Measurements from ENCODE around the gene SLCO2A1. TPM values are rescaled to one million over a fixed set of nuclear protein-coding genes. Genes with fewer than 3 reads are reported as not detected.

Gene SLCO2A1
- total RNA-seq, 1 donor from 2014 or later = 7.8 TPM

DNA sequence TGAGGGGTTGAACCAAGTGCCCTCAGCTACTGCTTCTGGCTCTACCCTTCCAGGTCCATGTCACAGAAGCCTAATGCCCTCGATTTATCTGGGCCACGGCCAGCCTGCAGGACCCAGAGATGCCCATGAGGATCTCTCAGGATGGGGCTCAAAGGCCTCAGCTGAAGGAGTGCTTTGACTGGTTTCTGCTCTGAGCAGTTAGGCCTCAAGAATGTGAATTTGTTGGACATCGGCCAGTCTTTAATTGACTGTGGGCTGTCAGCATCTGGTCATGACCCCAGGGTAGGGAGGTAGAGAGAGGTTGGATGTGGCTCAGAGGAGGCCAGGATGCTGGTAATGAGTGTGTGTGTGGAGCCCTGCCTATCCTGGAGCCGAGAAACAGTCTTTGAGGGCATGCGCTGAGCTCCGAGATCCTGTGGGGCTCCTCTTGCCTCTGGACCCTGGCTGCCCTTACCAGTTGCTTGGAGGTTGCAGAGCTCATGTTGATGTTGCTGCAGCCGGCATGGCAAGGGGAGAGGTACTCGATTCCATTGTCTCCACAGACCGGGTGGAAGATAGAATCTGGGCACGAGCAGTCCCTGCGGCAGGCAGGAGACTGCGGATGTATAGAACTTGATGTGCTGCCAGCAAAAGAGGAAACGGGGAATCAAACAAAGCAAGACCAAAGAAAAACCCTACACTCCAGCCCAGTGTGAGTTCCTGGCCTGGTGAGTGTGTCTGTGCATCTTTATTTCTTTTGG lies 84.9 kb downstream of the SLCO2A1 start:
- intact Hi-C loops (cut with DNase I) = loop anchor here (5.0 kb wide), 1 partner anchor 42 kb away; no protein-coding TSS in a partner anchor
- DNase-seq (ENCODE audit: missing footprints) = no peak

DNA sequence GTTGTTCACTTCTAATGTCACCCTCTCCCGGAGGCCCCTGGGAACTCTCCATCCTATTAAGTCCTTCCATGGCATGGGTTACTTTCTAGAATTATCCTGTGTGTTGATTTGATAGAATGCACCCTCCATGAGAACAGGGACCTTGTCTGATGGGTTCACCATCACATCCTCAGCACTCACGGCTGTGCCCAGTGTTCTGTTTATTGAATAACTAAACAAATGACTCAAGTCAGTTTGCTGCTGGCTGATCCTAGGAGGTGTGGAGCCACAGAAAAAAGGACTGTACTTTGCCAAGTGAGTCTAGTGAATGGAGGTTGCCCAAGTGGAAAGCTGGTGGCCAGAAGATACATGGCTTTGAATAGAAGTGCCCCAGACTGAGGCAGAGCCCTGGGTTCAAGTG lies 85.5 kb downstream of the SLCO2A1 start:
- intact Hi-C loops (cut with DNase I) = no loop called here
- ATAC-seq (no peak), DNase-seq (ENCODE audit: missing footprints) (no peak)

More for the DNA sequence above, 84.9 kb downstream of the SLCO2A1 start:
- ATAC-seq = peak; percentile 7

GRCh38 chr3:133943639-133944141 lies 86.0 kb downstream of the SLCO2A1 start:
- intact Hi-C loops (cut with DNase I) = no loop called here
- DNase-seq (ENCODE audit: missing footprints) (no peak), ATAC-seq (no peak)

- intact Hi-C loops (cut with DNase I) = no loop called here
- DNase-seq (ENCODE audit: missing footprints) (no peak), ATAC-seq (no peak)
These were observed 86.6 kb downstream of the SLCO2A1 start for GRCh38 chr3:133943031-133943535.

DNA sequence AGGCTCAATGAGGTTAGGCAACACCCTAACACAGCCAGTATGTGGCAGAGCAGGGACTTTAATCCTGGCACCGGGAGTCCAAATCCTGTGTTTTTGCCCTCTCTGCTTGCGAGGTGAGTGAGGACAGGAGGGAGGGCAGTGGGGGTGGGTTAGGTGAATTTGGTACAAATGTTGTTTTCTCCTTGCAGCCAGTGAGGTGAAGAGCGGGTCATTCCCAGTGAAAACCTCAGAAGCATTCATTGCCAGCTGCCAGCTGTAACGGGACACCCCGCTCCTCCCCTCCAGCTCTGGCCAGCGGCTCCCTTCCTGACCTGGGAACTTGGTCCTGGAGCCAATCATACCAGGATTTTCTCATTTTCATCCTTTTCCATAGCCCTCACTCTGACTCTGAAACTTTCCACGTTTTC lies 88.3 kb downstream of the SLCO2A1 start:
- ATAC-seq (no peak), DNase-seq (ENCODE audit: missing footprints) (no peak)

GRCh38 chr3:133940536-133940935 lies 89.2 kb downstream of the SLCO2A1 start:
- DNase-seq (ENCODE audit: missing footprints) (no peak), ATAC-seq (no peak)
- intact Hi-C loops (cut with DNase I) = no loop called here

More for the DNA sequence above, 88.3 kb downstream of the SLCO2A1 start:
- intact Hi-C loops (cut with DNase I) = no loop called here

DNA sequence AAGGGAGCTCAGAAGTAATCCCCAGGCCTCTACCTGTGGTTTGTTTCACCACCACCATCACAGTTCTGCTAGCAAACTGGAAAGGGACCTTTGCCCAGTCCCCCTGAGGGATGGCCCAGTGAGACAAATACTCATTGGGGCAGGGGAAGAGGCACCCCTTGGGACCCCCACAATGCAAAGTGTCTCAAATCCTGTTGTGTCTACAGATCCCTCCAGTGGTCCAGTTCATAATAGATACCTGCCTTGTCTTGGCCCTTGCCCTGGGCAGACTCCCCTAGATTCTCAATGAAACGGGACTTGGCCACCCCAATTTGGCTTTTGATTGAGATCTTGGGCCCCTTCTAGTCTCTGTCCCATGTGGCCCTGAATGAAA lies 90.3 kb downstream of the SLCO2A1 start:
- DNase-seq (ENCODE audit: missing footprints) (no peak), ATAC-seq (no peak)
- intact Hi-C loops (cut with DNase I) = loop anchor here (10.0 kb wide), 1 partner anchor 205 kb away; no protein-coding TSS in a partner anchor

DNA sequence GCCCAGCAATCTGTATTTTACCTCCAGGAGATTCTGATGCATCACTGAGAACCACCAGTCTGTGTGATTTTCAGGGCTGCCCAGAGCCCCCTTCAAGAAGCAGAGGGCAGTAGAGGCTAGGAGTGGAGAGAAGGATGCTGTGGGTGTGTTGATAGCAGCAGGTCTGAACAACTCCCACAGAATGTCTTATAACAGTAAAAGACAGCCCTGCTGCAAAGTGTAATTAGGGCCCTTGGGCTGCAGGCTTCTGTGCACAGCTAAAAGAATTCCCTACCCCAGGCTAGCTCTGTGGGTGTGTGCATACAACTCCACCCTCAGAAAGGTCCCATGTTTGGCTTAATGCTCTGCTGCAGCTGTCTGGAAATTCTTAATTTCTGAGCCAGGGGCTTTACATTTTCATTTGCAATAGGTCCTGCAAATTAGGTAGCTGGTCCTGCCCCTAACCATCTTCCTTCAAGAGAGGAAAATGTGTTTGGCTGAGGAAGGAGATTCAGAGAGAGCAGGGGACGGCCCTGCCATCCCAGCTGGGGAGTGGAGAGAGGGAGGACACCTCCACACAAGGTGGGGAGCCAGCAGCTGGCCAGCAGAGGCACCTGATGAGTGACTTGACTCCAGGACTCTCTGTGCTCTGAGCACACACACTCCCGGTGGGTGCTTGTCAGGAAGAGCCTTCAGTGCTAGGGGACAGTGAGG lies 90.8 kb downstream of the SLCO2A1 start:
- intact Hi-C loops (cut with DNase I) = loop anchor here (1.0 to 10.0 kb wide), 2 partner anchors 100 to 206 kb away; no protein-coding TSS in a partner anchor
- no peak for ATAC-seq
- no peak for DNase-seq (ENCODE audit: missing footprints)

DNA sequence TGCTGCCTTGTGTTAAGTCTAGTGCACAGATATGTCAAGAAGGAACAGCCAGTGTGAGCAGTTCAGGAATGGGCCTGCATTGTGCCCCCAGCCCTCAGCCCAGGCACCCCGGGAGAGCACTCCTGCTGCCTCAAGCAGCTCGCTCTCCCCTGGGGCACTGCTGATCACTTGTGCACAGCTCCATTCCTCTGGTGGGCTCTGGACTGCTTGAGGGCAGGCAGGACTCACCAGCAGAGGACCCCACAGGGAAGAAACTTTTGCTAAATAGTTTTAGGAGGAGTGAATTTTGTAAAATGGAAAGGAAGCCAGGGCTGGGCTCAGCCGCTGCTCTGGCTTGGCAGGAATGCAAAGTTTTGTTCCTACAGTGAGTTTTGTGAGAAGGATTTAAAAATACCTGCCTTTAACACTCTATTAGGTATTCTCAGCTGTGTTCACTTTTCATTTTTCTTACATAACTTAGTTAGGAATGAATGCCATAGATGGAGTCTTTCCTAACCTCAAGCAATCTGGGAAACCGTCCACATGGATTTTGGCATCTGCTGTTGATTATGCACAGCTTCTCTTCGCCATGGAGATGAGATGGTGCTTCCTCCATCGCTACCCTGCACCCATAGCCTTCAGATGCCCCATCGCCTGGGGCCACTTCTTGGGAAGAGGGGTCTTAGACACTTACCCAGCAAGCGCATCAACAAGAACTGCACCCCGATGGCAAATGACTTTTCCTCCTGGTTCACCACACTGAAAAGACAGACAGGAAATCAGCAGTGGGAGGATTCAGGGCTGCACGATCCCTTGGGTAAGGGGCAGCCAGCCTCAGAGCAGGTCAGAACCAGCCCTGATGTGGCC lies 91.7 kb downstream of the SLCO2A1 start:
- DNase-seq (ENCODE audit: missing footprints) (no peak), ATAC-seq (no peak)
- intact Hi-C loops (cut with DNase I) = loop anchor here (1.0 to 10.0 kb wide), 2 partner anchors 101 to 207 kb away; no protein-coding TSS in a partner anchor

DNA sequence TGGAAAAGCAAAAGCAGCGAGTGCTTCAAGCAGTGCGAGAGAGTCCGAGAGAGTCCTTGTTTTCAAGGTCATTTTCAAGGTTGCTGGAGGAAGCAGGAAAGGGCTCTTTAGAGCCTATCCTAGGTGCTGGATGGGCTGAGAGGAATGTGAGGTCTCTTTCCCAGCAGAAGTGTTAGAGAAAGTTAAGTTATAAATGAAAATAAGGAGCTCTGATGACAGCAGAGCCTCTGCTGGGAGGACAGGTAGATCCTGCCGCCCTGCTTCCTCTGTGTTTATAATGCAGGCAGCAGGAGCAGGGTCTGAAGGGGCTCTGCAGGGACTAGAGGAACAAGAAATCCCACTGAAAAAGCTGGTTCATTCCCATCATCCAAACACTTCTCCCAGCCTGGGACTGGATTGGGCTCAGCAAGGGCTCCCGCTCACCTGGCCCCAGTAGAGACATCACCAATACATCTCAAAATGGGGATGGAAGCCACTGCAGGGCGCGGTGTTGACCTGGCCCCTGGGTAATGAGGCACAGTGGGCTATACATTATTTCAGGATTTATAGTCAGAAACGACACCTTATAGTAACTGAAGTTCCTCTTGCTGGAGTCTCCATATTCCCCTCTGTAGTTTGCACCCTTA lies 92.6 kb downstream of the SLCO2A1 start:
- intact Hi-C loops (cut with DNase I) = loop anchor here (10.0 kb wide), 1 partner anchor 208 kb away; no protein-coding TSS in a partner anchor
- no peak for ATAC-seq
- no peak for DNase-seq (ENCODE audit: missing footprints)

DNA sequence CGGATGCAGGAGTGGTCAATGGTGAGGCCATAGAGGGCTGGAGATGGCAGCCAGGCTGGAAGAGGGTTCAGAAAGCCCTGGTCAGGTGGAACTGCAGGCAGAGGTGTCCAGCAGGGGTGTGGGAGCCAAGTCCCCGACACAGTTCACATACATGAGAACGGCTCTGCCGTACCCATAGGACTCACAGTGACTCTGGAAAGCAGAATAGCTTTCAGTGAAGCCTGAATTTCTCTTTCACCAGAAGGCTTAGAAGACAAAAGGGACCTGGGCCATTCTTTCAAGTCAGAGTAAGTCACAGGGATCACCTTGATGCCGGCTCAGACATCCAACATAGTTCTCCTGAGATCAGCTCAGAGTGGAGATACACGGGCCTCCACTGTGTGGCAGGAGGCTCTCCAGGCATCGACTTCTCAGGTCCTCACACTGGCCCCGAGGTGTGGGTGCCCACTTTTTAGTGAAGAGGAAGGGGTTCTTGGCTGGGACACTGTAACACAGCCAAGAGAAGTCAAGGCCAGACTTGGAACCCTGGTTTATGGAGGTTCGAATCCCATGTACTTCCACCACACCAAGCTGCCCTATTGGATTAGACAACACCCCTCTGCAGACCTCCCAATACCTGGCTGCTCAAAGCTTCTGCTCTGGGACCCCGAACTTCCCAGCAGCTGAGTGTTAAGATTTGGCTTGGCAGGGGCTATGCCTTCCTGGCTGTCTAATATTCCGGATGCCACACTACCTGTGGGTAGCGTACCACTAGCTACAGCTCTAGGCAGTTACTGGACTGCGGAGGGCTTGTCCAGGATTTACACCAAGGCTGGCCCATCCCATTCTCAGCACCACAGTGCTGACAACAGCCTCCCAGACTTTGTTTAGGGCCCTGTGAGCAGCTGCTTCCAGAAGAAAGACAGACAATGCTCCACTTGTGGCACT lies 93.6 kb downstream of the SLCO2A1 start:
- intact Hi-C loops (cut with DNase I) = loop anchor here (10.0 kb wide), 1 partner anchor 209 kb away; no protein-coding TSS in a partner anchor
- DNase-seq (ENCODE audit: missing footprints) (no peak), ATAC-seq (no peak)

DNA sequence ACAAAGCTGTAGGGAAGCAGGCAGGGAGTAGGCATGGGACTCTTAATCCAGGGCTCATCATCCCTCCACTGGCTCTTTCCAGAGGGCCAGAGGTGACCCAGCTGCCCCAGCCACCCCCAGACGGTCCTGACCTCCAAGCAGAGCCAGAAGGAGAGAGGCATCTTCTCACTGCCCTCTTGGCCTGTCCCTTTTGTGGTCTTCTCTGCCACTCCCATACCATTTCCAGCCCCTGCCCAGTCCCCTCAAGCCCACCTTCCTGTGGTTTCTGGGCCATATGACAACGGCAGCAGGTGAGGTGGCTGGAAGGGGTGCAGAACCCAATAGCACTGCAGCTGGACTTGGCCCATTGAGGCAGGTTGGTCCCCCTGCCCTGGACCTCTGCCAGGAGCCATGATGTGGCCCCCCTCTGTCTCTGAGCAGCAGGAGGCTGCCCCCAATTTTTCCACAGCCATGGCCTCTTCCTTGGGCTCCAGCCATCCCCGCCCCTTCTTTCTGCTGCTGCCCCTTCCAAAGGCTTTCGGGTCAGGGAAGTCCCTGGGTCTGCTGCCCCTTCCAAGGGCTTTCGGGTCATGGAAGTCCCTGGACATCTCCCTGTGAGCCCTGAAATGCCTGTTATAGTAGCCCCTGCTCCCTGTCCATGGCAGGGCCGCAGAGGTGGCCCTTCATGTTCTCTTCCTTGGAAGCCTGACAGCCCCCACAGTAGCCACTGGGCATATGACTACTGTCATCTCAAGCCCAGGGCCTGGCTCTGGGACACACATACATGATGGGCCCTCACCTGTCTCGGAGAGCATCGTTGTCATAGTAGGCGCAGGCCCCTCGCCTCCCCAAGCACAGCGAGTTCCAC lies 94.5 kb downstream of the SLCO2A1 start:
- intact Hi-C loops (cut with DNase I) = loop anchor here (5.0 to 10.0 kb wide), 2 partner anchors 210 to 277 kb away; no protein-coding TSS in a partner anchor
- no peak for DNase-seq (ENCODE audit: missing footprints)

DNA sequence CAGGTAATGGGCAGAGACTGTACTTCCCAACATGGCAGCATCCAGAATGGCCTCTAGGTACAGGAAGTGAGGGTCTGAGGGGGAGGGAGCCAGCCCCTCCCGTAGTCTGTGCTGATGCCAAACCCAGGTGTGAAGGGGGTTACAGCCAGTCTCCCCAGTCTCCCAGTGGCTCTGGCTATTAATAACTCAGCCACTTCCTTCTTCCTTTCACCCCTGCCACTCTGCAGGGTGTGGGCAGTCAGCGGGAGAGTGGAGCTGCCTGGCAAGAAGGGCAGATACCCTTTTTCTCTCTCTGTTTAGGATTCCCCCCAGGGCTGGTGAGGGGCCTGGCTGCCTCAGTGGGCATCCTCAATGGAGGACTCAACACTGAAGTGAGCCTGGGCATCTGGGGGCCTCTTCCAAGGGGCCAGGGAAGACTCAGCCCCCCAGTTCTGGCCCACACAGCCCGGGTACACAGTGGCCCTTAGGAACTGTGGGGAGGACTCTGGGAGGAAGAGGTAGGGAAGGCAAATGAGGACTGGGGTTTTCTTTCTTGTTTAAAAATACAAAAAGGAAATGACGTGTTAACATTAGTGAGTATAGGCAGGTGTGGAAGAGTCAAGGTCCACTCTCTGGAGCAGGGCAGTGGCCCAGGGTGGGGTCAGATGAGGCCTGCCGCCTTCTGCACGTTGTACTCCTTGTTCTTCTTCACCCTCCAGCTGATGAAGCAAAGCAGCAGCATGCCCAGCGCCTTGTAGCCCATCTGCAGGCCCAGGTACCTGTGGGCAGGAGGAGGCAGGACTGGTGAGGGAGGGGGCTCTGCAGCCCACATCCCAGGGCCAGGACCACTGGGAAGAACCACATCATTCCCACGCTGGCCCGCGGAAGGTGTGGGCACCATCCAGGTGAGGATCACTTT lies 95.4 kb downstream of the SLCO2A1 start:
- no peak for ATAC-seq
- intact Hi-C loops (cut with DNase I) = loop anchor here (5.0 to 10.0 kb wide), 2 partner anchors 210 to 278 kb away; no protein-coding TSS in a partner anchor
- DNase-seq (ENCODE audit: missing footprints) = no peak

More for the DNA sequence above, 94.5 kb downstream of the SLCO2A1 start:
- ATAC-seq = no peak

GRCh38 chr3:133933097-133934024 lies 96.4 kb downstream of the SLCO2A1 start:
- ATAC-seq = no peak
- intact Hi-C loops (cut with DNase I) = loop anchor here (5.0 to 10.0 kb wide), 2 partner anchors 211 to 279 kb away; no protein-coding TSS in a partner anchor
- no peak for DNase-seq (ENCODE audit: missing footprints)

Measured in Right ventricle myocardium inferior (tissue), 1 donor.